GM10248 (cell line): Measurements from ENCODE around the gene RNLS.
A peak's percentile ranks its signal among the peaks of the same experiment; 100 is the strongest.

ENCODE experiments used
- CTCF ChIA-PET: fragments of 300-600 bp; sonication (Branson Sonifier 250); formaldehyde crosslinking; extraction: SDS; loops from one replicate; lab custom pipeline; 2021; ENCODE audit warnings: antibody characterized with exemption; lab: Yijun Ruan, JAX
- POLR2A ChIA-PET: fragments of 350-650 bp; sonication (Branson Sonifier 250); formaldehyde crosslinking; extraction: SDS; loops from one replicate; lab custom pipeline; 2020; ENCODE audit warnings: antibody characterized with exemption; lab: Yijun Ruan, JAX
- DNase-seq: peaks from one replicate; pipeline ENCODE4 v3.0.0; 2012; ENCODE audit errors: extremely low spot score
- CTCF ChIP-seq: IDR thresholded peaks from 2 replicates; pipeline ENCODE4 v1.5.1; 2012; ENCODE audit warnings: mild to moderate bottlenecking, low read depth; ENCODE audit errors: extremely low read depth, missing control alignments, control extremely low read depth

Gene RNLS

GRCh38 chr10:88399240-88399639 lies 183.9 kb downstream of the RNLS start:
- no peak for TF ChIP-seq CTCF
- ChIA-PET CTCF (interaction anchor here (1.2 kb wide), 1 partner anchor 8 kb away, joined by 3 read pairs; no protein-coding TSS in a partner anchor), POLR2A (no interaction called here)
- DNase-seq, result no peak

DNA sequence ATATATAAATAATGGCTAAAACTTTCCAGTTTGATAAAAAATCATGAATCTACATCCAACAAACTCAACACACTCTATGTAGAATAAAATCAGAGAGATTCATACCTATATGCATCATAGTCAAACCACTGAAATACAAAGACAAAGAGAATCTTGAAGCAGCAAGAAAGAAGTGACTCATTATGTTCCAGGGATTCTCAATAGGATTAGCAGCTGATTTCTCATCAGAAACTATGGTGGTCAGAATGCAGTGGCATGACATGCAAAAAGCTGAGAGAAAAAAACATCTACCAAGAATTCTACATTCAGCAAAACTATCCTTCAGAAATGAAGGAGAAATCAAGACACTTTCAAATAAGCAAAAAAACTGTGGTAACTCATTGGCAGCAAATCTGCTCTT lies 187.4 kb downstream of the RNLS start:
- no peak for TF ChIP-seq CTCF
- POLR2A ChIA-PET, result no interaction called here
- DNase-seq, result no peak
- CTCF ChIA-PET, result interaction anchor here (1.3 kb wide), 1 partner anchor 10 kb away, joined by 3 read pairs; no protein-coding TSS in a partner anchor

DNA sequence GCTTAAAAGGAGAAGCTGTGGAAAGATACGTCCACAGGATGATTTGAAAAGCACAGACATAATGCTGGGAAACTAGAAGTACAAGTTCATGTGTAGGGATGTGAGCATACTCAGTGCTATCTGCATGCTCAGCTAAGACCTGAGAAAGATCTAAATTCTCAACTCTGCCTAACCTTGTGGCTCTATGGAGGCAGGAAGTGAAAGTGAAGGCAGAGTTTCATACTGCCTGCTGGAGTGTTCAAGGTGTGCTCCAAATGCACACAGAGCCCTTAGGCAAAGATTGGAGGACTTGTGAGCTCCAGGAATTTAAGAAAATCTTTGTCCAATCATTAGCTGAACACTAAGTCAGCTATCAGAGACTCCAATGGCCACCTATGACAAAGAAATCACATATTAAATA lies 190.9 kb downstream of the RNLS start:
- POLR2A ChIA-PET, result no interaction called here
- TF ChIP-seq CTCF, result no peak
- peak; percentile 24 for DNase-seq
- CTCF ChIA-PET, result interaction anchor here (0.9 to 1.7 kb wide), 13 partner anchors 8 to 531 kb away, joined by 3 to 5 read pairs (median 3); no protein-coding TSS in a partner anchor

- POLR2A ChIA-PET, result no interaction called here
- no peak for TF ChIP-seq CTCF
- DNase-seq, result no peak
- CTCF ChIA-PET, result interaction anchor here (0.8 to 4.9 kb wide), 40 partner anchors 13 to 545 kb away, joined by 3 to 37 read pairs (median 4); no protein-coding TSS in a partner anchor
Measured at GRCh38 chr10:88390041-88390440, 193.1 kb downstream of the RNLS start.

GRCh38 chr10:88389456-88389855 lies 193.7 kb downstream of the RNLS start:
- TF ChIP-seq CTCF, result peak; percentile 49
- POLR2A ChIA-PET, result no interaction called here
- no peak for DNase-seq
- CTCF ChIA-PET, result interaction anchor here (0.7 to 4.9 kb wide), 50 partner anchors 11 to 550 kb away, joined by 3 to 37 read pairs (median 4); no protein-coding TSS in a partner anchor

DNA sequence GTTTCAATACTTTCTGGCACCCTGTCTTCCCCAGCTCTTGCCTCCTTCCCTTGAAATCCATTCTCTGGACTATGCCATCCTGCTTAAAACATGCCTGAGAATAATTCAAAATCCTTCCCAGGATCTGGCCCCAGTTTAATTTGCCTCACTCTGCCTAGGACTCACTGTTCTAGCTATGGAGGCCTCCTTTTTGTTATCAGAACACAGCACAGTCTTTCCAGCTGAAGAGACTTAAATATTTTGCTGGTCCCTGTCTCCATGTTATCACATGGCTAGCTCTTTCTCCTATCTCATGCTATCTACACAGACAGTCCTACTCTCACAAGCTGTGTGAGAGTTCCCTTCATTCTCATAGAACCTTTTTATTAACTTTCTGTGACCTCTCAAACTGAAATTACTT lies 194.8 kb downstream of the RNLS start:
- no peak for DNase-seq
- ChIA-PET POLR2A (no interaction called here), CTCF (interaction anchor here (0.8 to 4.9 kb wide), 27 partner anchors 10 to 570 kb away, joined by 3 to 37 read pairs (median 5); partner anchors contain the start of gene ATAD1)
- no peak for TF ChIP-seq CTCF
